Left kidney (tissue), 2 donors: ENCODE measurements around the gene POLR2J. TPM values are rescaled to one million over a fixed set of nuclear protein-coding genes. Genes with fewer than 3 reads are reported as not detected.
"Not testable (repeated sequence)": the region's sequence is repeated elsewhere in the genome, so short reads cannot be mapped to it uniquely, and the experiment has no call there.

Source experiments
- DNase-seq: peaks from one replicate; pipeline ENCODE4 v3.0.0-alpha.2; 2013
- polyA plus RNA-seq: library from polyadenylated mRNA; unstranded; fragments of 120-200 nt; gene quantifications from one replicate; pipeline ENCODE4 v1.2.1, GENCODE V29; 2013; ENCODE audit not compliant: insufficient read length

Gene POLR2J
- polyA plus RNA-seq, 1 donor, result 18.7 TPM

GRCh38 chr7:102467581-102468477 lies 10.9 kb downstream of the POLR2J start:
- DNase-seq, result no peak

- DNase-seq, result no peak
Observed at GRCh38 chr7:102466097-102466496, 12.6 kb downstream of the POLR2J start.

DNA sequence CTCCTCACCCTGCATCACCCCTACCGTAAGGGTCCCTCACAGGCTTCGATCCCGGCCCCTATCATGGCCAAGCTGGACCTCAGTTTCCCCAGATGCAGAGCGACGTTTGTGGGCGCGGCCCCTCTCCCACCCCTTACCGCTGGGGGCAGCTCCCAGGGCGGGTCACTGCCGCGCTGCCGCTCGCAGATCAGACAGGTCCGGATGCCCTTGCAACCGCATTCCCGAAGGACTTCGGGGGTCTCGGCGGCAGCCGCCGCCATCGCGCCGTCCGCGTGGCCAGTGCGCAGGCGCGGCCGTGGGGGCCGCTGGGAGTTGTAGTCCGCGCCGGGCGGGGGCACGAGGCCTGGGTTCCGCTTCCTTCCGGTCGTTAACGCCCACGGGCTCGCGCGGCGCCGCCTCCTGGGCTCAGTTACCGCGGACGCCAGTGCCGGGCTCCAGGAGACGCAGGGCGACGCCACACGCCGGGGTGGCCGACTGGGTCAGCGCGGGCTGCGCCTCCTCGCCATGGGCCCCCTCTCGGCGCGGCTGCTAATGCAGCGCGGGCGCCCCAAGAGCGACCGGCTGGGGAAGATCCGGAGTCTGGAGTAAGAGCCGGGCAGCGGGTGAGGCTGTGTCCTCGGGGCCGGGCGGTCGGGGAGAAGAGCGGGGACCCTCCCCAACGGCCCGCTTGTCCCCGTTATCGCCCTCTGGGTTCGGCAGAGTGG lies 14.0 kb downstream of the POLR2J start, which contains the start of the genes ALKBH4 and LRWD1:
TSS of gene ALKBH4 (minus strand) at position 287 of the 704 bp plus-strand sequence. CDS start at position 260, 27 bp downstream.
TSS of gene LRWD1 (plus strand) at position 408 of the 704 bp plus-strand sequence. CDS start at position 505, 97 bp downstream.
- peak; percentile 86 for DNase-seq

DNA sequence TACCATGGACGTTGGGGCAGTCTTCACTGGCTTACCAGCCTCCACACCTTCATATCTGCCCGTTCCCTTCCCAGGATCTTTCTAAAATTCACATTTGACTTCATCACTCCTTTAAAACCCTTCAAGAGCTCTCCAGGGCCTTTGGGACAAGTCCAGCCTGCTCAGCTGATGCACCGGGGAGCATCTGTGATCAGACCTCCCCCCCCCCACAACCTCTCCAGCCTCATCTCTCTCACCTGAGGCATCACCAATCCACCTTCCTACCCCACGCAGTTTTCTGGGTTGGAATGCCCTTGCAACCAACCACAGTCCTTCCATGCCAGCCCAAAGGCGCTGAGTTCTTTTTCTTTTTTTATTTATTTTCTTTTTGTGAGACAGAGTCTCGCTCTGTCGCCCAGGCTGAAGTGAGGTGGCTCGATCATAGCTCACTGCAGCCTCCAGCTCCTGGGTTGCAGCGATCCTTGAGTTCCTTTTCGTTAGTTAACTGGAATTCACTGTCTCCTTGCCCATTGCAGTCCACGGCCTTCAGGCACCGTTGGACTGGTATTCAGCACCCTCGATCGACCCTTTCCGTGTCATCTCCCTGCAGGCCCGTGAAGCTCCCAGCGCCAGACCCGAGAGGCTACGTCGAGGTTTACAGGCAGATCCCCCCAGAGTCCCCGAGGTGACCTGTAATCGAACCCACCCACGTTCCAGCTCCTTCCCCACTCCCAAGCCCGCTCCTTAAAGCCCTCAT lies 14.7 kb downstream of the POLR2J start:
- no peak for DNase-seq

DNA sequence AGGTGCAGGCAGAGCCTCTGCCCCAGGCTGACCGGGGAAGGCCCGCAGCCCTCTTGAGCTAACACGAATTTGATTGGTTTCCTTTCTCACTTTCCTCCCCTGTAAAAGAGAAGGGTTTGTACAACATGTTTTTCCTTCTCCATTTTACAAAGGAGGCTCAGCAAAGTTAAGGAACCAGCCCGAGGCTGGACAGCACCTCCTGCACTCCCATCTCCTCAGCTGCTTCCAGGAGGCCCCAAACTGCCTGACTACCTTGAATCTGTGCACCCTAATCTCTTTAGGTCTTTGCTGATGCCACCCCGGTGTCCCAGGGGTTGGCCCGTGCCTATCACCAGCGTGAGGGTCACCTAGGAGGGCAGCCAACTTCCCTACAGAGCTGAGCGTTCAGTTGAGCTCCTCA lies 18.3 kb downstream of the POLR2J start:
- DNase-seq, result no peak

- no peak for DNase-seq
Observed at GRCh38 chr7:102459221-102459844, 19.4 kb downstream of the POLR2J start.

GRCh38 chr7:102457352-102457924 lies 21.3 kb downstream of the POLR2J start:
- DNase-seq, result no peak

- no peak for DNase-seq
Observed at GRCh38 chr7:102456327-102456726, 22.4 kb downstream of the POLR2J start.

DNA sequence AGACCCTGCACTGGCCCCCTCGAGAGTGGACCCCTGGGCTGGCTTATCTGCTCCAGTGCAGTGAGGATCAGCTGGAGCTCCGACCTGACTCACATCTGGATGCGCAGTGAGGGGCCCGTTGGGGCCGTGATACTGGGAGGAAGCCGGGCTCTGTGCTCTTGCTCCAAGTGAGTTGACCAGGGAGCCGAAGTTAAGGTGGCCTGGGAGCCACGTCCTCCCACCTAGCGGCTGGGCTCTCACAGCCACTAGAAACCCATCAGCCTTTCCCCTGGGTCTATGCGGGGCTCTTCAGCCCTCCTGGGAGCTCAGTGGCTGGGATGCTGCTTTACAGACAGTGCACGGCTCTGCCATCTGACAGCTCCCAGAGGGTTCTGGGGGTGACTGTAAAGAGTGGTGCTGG lies 23.1 kb downstream of the POLR2J start:
- DNase-seq, result no peak

DNA sequence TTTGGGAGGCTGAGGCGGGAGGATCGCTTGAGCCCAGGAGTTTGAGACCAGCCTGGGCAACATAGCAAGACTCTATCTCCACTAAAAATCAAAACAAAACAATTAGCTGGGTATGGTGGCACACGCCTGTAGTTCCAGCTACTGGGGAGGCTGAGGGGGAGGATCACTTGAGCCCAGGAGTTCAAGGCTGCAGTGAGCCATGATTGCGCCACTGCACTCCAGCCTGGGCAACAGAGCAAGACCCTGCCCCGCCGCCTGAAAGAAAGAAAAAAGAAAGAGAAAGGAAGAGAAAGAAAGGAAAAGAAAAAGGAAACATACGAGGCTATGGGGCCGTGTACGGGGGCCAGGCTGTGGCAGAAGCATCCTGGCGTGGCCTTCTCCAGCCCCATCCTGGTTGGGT lies 23.8 kb downstream of the POLR2J start:
- not testable (repeated sequence) for DNase-seq

DNA sequence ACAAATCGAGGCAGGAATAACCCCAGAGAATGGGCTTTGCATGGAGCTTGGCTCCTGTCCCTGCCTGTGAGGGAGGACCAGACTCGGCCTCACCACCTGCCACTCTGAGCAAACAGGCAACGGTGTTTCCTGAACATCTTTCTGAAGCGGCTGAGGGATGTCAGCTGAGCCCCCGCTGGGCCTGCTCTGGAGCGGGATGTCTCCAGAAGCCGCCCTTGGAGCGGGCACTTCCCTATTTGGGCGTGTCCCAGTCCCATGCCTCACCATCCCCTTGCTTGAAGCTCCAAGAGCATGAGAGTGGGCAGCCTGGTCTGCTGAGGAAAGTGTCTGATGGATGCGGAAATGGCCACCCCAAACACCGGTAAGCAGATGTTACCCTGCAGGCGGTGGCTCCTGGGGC lies 24.3 kb downstream of the POLR2J start:
- DNase-seq, result no peak

DNA sequence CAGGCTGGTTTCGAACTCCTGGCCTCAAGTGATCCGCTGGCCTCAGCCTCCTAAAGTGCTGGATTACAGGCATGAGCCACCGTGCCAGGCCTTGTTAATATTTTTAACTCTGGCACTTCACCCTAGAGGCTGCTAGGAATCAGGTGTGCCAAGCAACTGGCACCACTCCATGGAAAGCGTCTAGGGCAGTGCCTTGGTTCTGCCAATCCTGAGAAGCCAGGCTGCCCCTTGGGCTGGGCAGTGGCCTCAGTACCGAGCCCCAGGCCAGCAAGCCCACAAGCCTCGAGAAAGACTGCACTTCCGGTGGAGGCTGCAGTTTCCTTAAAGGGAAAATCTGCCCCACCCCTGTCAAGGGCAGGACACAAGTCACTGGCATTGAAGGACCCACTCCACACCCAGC lies 25.4 kb downstream of the POLR2J start:
- no peak for DNase-seq

DNA sequence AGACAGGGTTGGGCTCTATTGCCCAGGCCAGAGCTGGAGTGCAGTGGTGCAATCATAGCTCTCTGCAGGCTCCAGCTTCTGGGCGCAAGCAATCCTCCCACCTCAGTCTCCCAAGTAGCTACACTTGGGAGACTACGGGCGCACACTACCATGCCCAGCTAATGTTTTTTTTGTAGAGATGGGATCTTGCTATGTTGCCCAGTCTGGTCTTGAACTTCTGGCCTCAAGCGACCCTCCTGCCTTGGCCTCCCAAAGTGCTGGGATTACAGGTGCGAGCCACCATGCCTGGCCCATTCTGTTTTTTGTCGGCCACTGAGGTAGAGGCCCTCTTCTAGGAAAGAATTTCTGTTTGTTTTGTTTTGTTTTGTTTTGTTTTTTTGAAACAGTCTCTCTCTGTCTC lies 26.3 kb downstream of the POLR2J start:
- DNase-seq, result no peak

- no peak for DNase-seq
Observed at GRCh38 chr7:102451371-102452054, 27.2 kb downstream of the POLR2J start.

- DNase-seq, result no peak
Observed at GRCh38 chr7:102450242-102450641, 28.5 kb downstream of the POLR2J start.

GRCh38 chr7:102449136-102449535 lies 29.6 kb downstream of the POLR2J start:
- no peak for DNase-seq

DNA sequence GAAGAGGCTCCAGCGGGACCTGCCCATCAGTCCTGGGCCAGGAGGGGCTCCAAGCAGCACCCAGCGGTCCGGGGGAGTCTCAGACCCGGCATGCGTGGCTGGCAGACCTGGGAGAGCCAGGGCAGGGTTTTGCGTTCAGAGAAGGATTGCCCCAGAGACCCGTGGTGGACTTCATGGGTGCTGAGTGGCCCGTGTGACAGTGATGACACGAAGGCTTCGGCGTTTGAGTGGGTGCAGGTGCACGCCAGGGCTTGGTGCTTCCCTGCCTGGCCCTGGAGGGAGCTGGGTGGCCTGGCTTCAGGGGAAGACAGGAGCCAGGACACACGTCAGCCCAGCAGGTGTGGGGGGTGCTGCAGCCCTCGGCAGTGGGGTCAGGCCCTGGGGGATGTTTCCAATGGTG lies 31.4 kb downstream of the POLR2J start:
- no peak for DNase-seq

- DNase-seq, result no peak
Observed at GRCh38 chr7:102446387-102447156, 32.1 kb downstream of the POLR2J start.

- DNase-seq, result no peak
Observed at GRCh38 chr7:102445674-102446071, 33.0 kb downstream of the POLR2J start.
